Activated CD4-positive, CD25-positive, alpha-beta regulatory T cell treated with anti-CD3 and anti-CD28 coated beads, Interleukin-2, amount 50 U/mL, for 16 hours (primary cell): ENCODE results near the gene COQ8A.

ENCODE experiments used
- DNase-seq: peaks from one replicate; pipeline ENCODE4 v3.0.0-alpha.2; 2020; ENCODE audit warnings: low read depth, low spot score

The COQ8A gene

GRCh38 chr1:226940029-226940805 lies at the start of gene COQ8A:
COQ8A (plus strand) TSS chr1:226940294; CDS start chr1:226961386, 21,092 bp downstream.
- peak; percentile 98 for DNase-seq

GRCh38 chr1:226890331-226891108 lies 49.6 kb upstream of the COQ8A start:
- DNase-seq: no peak

GRCh38 chr1:226891346-226891745 lies 48.7 kb upstream of the COQ8A start:
- DNase-seq: no peak

GRCh38 chr1:226891846-226892523 lies 48.1 kb upstream of the COQ8A start:
- no peak for DNase-seq

GRCh38 chr1:226892524-226892875 lies 47.6 kb upstream of the COQ8A start:
- DNase-seq: no peak

GRCh38 chr1:226893936-226894335 lies 46.2 kb upstream of the COQ8A start:
- DNase-seq: no peak

GRCh38 chr1:226894826-226895225 lies 45.3 kb upstream of the COQ8A start:
- DNase-seq: no peak

- DNase-seq: no peak
Observed at GRCh38 chr1:226895644-226896043, 44.5 kb upstream of the COQ8A start.

GRCh38 chr1:226898246-226898645 lies 41.8 kb upstream of the COQ8A start:
- DNase-seq: no peak

GRCh38 chr1:226901421-226901820 lies 38.7 kb upstream of the COQ8A start:
- DNase-seq: no peak

GRCh38 chr1:226902601-226903000 lies 37.5 kb upstream of the COQ8A start:
- no peak for DNase-seq

GRCh38 chr1:226903819-226904716 lies 36.0 kb upstream of the COQ8A start:
- DNase-seq: no peak

- DNase-seq: no peak
Observed at GRCh38 chr1:226904772-226905171, 35.3 kb upstream of the COQ8A start.

GRCh38 chr1:226908419-226908818 lies 31.7 kb upstream of the COQ8A start:
- no peak for DNase-seq

GRCh38 chr1:226908913-226909312 lies 31.2 kb upstream of the COQ8A start:
- DNase-seq: no peak

- DNase-seq: no peak
Observed at GRCh38 chr1:226912587-226913176, 27.4 kb upstream of the COQ8A start.

- no peak for DNase-seq
Observed at GRCh38 chr1:226915672-226915995, 24.5 kb upstream of the COQ8A start.

- no peak for DNase-seq
Observed at GRCh38 chr1:226916497-226916896, 23.6 kb upstream of the COQ8A start.

GRCh38 chr1:226919587-226919986 lies 20.5 kb upstream of the COQ8A start:
- no peak for DNase-seq

GRCh38 chr1:226919995-226920394 lies 20.1 kb upstream of the COQ8A start:
- no peak for DNase-seq

- no peak for DNase-seq
Observed at GRCh38 chr1:226920446-226920894, 19.6 kb upstream of the COQ8A start.
